ENCODE measurements around the gene POU3F2. TPM values are rescaled to one million over a fixed set of nuclear protein-coding genes. Genes with fewer than 3 reads are reported as not detected.

The POU3F2 gene
- total and polyA plus RNA-seq, 2 experiments from 2014 or later, result 0.13 TPM; not detected in 1

DNA sequence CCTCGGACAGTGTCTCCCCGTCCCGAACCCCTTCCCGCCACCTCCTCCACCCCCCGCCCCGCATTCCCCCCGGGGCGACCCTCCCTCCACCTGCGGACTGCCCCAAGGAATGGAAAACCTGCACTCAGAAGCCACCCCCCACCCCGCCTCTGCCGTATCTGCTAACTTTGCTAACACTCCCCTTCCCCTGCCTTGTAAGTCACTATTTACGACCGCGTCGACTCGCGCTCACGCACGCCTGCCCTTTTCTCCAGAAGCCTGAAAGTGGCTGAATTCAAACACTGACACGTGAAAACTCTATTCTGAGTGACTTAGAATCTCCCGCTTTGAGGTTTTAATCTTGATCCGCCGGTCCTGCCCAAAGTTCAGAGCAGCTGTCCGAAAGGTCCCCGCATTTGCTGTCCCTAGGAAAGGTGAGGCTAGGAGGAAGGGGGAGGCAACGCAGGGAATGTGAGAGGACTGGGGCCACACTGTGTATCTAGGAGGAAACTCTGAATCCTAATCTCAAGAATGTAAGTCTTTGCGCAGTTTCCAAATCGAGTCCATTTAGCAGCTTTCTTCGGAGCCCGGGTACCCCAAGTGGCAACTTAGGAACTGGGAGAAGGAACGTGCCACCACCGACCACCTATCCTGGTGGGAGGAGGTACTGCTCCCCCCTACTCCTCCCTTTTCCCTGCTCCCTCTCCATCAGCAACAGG is 9.3 kb upstream of the POU3F2 start:
- H3K4me2 ChIP-seq, result peak overlapping the region; percentile 78
- no peaks in the 10 kb centered on the region for H3K9me2 ChIP-seq (replicated peaks; ENCODE audit: insufficient read depth)
- H2AFZ ChIP-seq, result no peak overlapping the region
- peaks cover 96% of the 10 kb centered on the region for H3K27me3 ChIP-seq
- H3K4me3 ChIP-seq, result no peak overlapping the region
- peak; percentile 87 for TF ChIP-seq EZH2 (IDR thresholded peaks at IDR 0.05; ENCODE audit: borderline replicate concordance)
- TF ChIP-seq, protein P1, sequence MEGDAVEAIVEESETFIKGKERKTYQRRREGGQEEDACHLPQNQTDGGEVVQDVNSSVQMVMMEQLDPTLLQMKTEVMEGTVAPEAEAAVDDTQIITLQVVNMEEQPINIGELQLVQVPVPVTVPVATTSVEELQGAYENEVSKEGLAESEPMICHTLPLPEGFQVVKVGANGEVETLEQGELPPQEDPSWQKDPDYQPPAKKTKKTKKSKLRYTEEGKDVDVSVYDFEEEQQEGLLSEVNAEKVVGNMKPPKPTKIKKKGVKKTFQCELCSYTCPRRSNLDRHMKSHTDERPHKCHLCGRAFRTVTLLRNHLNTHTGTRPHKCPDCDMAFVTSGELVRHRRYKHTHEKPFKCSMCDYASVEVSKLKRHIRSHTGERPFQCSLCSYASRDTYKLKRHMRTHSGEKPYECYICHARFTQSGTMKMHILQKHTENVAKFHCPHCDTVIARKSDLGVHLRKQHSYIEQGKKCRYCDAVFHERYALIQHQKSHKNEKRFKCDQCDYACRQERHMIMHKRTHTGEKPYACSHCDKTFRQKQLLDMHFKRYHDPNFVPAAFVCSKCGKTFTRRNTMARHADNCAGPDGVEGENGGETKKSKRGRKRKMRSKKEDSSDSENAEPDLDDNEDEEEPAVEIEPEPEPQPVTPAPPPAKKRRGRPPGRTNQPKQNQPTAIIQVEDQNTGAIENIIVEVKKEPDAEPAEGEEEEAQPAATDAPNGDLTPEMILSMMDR (IDR thresholded peaks at IDR 0.05; ENCODE audit: poor library complexity), result no peak
- peak; percentile 43 for TF ChIP-seq EZH2phosphoT487 (IDR thresholded peaks at IDR 0.05; ENCODE audit: low read depth, severe bottlenecking, unreplicated experiment)
- WGBS (ENCODE audit: low lambda C conversion rate, missing lambda C conversion rate), result 3% methylated on average over 23 of the region's 32 CpGs
- H3K9me3 ChIP-seq (ENCODE audit: low read depth), result no peaks in the 10 kb centered on the region
- H3K36me3 ChIP-seq (replicated peaks; ENCODE audit: insufficient read depth, low read depth), result no peaks in the 10 kb centered on the region
- DNase-seq (ENCODE audit: low spot score), result no peak
- no peak overlapping the region for H3K27ac ChIP-seq
- no peaks in the 10 kb centered on the region for H3K79me2 ChIP-seq
- no peaks in the 10 kb centered on the region for H4K20me1 ChIP-seq (ENCODE audit: insufficient read depth, poor library complexity, severe bottlenecking)
- H3K4me1 ChIP-seq (ENCODE audit: insufficient read depth), result peaks cover 14% of the 10 kb centered on the region

DNA sequence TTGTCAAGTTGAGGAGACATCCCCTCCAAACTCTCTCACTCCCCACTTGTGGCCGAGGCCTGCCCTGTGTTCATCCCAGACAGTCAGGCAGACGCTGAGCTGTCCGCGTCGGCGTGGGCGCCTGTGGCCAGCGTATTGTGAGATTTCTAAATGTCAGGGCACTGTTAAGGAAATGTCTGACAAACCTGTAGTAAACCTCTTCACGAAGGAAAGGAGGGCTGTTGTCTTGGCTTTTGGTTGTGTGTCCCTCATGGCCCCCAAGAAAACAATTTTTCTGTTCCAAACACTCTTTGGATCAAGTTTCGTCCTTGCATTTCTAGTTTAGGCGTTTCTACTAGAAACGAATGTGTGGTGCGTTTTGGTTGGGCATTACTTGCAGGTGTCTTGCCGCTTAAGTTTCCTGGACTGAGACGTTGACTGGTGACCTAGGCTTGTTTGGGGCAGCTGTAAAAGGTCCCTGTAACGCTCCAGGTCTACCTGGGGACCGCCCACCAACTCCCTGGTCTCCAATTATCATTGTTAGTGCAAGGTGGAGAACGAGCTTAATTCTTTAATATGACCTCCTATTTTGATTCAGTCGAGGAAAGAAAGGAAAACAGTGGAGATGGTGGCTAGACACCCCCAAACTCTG is 8.7 kb upstream of the POU3F2 start:
- H3K27me3 ChIP-seq, result peaks cover 96% of the 10 kb centered on the region
- H3K36me3 ChIP-seq (replicated peaks; ENCODE audit: insufficient read depth, low read depth), result no peaks in the 10 kb centered on the region
- H4K20me1 ChIP-seq (ENCODE audit: insufficient read depth, poor library complexity, severe bottlenecking), result no peaks in the 10 kb centered on the region
- H3K9me3 ChIP-seq (ENCODE audit: low read depth), result no peaks in the 10 kb centered on the region
- H3K27ac ChIP-seq, result no peak overlapping the region
- peaks cover 14% of the 10 kb centered on the region for H3K4me1 ChIP-seq (ENCODE audit: insufficient read depth)
- no peak overlapping the region for H3K4me2 ChIP-seq
- H2AFZ ChIP-seq, result no peak overlapping the region
- no peaks in the 10 kb centered on the region for H3K79me2 ChIP-seq
- no peak for DNase-seq (ENCODE audit: low spot score)
- no peak overlapping the region for H3K4me3 ChIP-seq
- no peak for TF ChIP-seq EZH2phosphoT487 (IDR thresholded peaks at IDR 0.05; ENCODE audit: low read depth, severe bottlenecking, unreplicated experiment)
- TF ChIP-seq EZH2 (IDR thresholded peaks at IDR 0.05; ENCODE audit: borderline replicate concordance), result no peak
- no peaks in the 10 kb centered on the region for H3K9me2 ChIP-seq (replicated peaks; ENCODE audit: insufficient read depth)
- 5% methylated on average over 19 of the region's 19 CpGs for WGBS (ENCODE audit: low lambda C conversion rate, missing lambda C conversion rate)

DNA sequence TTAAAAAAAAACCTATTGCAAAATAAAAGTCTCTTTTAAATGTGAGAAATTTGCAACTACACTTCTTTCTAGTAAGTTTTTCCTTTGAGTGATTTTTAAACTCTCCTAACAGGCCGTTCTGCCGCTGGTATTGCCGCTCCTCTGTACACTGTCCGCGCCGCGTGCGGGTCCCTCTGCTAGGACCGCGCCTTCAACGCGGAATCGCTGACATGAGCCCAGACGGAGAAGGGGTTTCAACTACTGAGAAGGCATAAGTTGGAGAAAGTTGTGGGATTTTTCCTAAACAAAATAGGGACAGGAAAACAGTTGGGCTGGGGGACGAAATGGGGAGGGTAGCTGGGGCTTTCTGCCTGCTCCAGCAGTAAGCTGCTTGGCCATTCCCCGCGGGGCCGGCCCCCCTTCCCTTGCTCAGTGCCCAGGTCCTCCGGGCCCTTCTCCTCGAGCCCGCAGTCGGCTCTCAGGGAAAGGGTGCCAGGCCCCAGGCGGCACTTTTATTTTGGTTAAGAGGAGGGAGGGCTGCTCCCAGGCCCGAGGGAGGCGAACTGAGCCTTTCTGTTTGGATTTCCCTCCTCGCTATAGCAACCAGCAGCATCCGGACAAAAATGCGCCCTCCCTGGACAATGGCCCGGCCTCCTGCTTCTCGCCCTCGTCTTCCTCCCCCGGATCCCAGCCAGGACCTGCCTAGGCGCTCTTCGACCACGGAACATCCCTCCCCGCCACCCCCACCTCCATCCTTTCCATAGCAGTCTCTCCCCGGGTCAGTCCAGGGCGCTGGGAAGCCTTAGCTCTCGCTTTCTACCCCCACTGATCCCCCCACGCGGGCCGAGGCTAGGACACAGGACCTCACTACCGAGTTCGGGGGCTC is 6.8 kb upstream of the POU3F2 start:
- Histone ChIP-seq H4K20me1 (ENCODE audit: insufficient read depth, poor library complexity, severe bottlenecking) (no peaks in the 10 kb centered on the region), H3K4me2 (peak overlapping the region; percentile 61), H3K27ac (no peak overlapping the region), H3K4me3 (no peak overlapping the region), H3K9me2 (replicated peaks; ENCODE audit: insufficient read depth) (no peaks in the 10 kb centered on the region), H3K27me3 (peaks cover 99% of the 10 kb centered on the region), H2AFZ (no peak overlapping the region), H3K79me2 (no peaks in the 10 kb centered on the region), H3K9me3 (ENCODE audit: low read depth) (no peaks in the 10 kb centered on the region), H3K4me1 (ENCODE audit: insufficient read depth) (peaks cover 31% of the 10 kb centered on the region), H3K36me3 (replicated peaks; ENCODE audit: insufficient read depth, low read depth) (no peaks in the 10 kb centered on the region)
- WGBS (ENCODE audit: low lambda C conversion rate, missing lambda C conversion rate), result 3% methylated on average over 29 of the region's 44 CpGs
- DNase-seq (ENCODE audit: low spot score), result no peak
- TF ChIP-seq EZH2phosphoT487 (IDR thresholded peaks at IDR 0.05; ENCODE audit: low read depth, severe bottlenecking, unreplicated experiment) (peak; percentile 68), EZH2 (IDR thresholded peaks at IDR 0.05; ENCODE audit: borderline replicate concordance) (peak; percentile 94)
- TF ChIP-seq, protein P1 (IDR thresholded peaks at IDR 0.05; ENCODE audit: poor library complexity), result no peak

All from hepatocyte (in vitro differentiated cells).